Measurements from ENCODE around the gene NOTCH1.
"Not testable (repeated sequence)": the region's sequence is repeated elsewhere in the genome, so short reads cannot be mapped to it uniquely, and the experiment has no call there.

The NOTCH1 gene

GRCh38 chr9:136564379-136564988 lies 18.6 kb upstream of the NOTCH1 start:
- peak; percentile 61 for DNase-seq (ENCODE audit: low read depth)

- DNase-seq (ENCODE audit: low read depth), result no peak
These were observed 17.9 kb upstream of the NOTCH1 start for GRCh38 chr9:136563646-136564325.

GRCh38 chr9:136562746-136563495 lies 17.1 kb upstream of the NOTCH1 start:
- DNase-seq (ENCODE audit: low read depth), result no peak

GRCh38 chr9:136561779-136562178 lies 15.9 kb upstream of the NOTCH1 start:
- DNase-seq (ENCODE audit: low read depth), result no peak

GRCh38 chr9:136560586-136560985 lies 14.7 kb upstream of the NOTCH1 start:
- DNase-seq (ENCODE audit: low read depth), result no peak

- not testable (repeated sequence) for DNase-seq (ENCODE audit: low read depth)
These were observed 13.5 kb upstream of the NOTCH1 start for GRCh38 chr9:136559371-136559770.

GRCh38 chr9:136558846-136559245 lies 13.0 kb upstream of the NOTCH1 start:
- not testable (repeated sequence) for DNase-seq (ENCODE audit: low read depth)

GRCh38 chr9:136558373-136558772 lies 12.5 kb upstream of the NOTCH1 start:
- no peak for DNase-seq (ENCODE audit: low read depth)

GRCh38 chr9:136557036-136557435 lies 11.2 kb upstream of the NOTCH1 start:
- no peak for DNase-seq (ENCODE audit: low read depth)

GRCh38 chr9:136556166-136556565 lies 10.3 kb upstream of the NOTCH1 start:
- no peak for DNase-seq (ENCODE audit: low read depth)

- no peak for DNase-seq (ENCODE audit: low read depth)
These were observed 9.0 kb upstream of the NOTCH1 start for GRCh38 chr9:136554870-136555269.

- DNase-seq (ENCODE audit: low read depth), result no peak
These were observed 7.7 kb upstream of the NOTCH1 start for GRCh38 chr9:136553581-136553980.

- DNase-seq (ENCODE audit: low read depth), result peak; percentile 73
These were observed 6.4 kb upstream of the NOTCH1 start for GRCh38 chr9:136552117-136552703.

- DNase-seq (ENCODE audit: low read depth), result peak; percentile 53
These were observed 5.7 kb upstream of the NOTCH1 start for GRCh38 chr9:136551401-136552116.

GRCh38 chr9:136550439-136551289 lies 4.8 kb upstream of the NOTCH1 start:
- DNase-seq (ENCODE audit: low read depth), result no peak

GRCh38 chr9:136549010-136549980 lies 3.4 kb upstream of the NOTCH1 start:
- DNase-seq (ENCODE audit: low read depth), result no peak

GRCh38 chr9:136547508-136548215 lies 1.8 kb upstream of the NOTCH1 start:
- no peak for DNase-seq (ENCODE audit: low read depth)

- DNase-seq (ENCODE audit: low read depth), result peak; percentile 54
These were observed 1.1 kb upstream of the NOTCH1 start for GRCh38 chr9:136546697-136547501.

GRCh38 chr9:136545692-136545964 lies 220 bp downstream of the NOTCH1 start:
- no peak for DNase-seq (ENCODE audit: low read depth)
